ENCODE results near the gene HJURP.

The HJURP gene

DNA sequence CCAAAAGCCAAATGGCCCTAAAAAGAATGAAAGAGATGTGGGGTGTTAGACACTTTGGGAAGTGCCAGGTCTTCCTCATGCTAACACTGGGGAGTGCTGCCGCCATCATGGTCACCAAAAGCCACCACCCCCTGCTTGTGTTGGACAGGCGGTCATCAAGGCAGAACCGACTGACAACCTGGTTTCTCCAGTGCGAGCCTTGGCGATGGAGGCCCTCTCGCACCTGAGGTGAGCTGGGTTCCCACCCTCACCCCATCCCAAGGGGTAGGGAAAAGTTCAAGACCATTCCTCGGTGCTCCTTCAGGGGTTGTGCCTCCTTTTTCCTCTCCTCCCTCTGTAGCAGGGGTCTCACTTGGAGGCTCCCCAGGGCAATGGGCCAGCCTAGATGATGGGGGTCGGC, 42.6 kb downstream of the HJURP start:
- DNase-seq: no peak

DNA sequence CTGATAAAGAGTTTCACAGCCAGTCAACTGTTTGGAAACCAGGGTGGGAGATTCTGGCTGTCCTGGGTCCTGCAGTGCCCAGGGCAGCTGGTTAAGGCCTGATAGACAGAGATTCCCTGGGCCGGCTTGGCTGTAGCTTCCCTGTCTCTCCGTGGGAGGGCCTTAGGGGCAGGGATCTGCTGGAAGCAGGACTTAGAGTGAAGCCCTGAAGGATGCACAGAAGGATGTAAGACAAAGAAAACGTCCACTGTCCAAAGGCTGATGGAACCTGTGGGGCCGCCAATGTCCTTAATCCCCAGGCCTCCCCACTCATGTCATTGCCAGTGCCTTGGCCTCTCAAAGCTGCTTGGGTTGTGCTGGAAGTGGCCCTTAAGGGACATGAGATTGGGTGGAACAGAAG, 43.2 kb downstream of the HJURP start:
- no peak for DNase-seq

DNA sequence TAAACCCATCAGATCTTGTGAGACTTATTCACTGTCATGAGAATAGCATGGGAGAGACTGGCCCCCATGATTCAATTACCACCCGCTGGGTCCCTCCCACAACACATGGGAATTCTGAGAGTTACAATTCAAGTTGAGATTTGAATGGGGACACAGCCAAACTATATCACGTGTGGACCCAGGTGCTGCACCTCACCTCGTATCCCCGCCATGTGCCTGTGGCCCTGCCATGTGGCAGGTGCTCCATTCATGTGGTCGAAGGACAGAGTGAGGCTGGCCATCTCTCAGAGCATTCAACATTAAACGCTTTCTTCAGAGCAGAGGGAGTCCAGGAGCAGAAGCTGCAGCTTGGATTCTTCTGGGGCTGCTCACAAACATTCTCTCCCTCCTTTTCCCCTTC, 44.0 kb downstream of the HJURP start:
- no peak for DNase-seq

DNA sequence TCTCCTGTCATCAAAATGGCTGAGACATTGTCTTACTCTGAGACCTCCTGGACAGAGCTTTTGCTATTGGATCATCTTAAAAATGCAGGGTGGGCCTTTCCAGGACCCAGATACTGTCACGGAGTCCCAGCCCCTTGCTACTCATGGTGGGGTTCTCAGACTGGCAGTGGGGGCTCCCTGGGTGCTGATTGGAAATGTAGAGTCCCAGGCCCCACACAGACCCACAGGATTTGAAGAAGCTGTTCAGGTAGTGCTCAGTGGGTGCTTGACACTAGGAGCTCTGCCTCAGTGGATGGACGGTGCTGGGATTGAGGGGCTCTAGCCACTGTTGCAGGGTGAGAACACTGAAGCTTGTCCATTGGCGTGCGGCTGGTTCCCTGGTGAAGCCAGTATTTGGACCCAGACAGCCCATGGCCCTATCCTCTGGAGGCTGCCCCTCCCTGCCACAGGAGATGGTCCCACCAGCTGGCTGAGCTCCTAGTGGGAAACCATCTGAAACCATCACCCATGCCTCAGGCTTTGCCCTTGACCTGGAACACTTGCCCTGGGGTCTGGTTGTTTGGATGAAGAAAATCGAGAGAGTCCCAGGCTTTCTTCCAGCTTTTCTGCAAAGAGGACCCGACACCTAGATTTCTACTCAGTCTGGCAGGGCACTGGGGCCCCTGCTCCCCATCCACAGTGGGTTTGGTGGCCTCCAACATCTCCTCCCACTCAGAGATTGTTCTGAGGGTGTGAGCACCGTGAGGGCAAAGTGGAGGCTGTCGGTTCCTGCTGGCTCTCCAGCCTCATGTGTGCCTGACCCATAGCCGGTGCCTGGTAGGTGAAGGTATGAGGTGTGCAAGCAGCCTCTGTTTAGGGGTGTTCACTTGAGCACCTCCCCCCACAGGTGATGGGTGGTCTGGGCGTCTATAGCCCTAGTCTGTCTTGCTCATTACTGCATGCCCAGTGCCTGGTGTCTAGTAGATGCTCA, 46.1 kb downstream of the HJURP start:
- no peak for DNase-seq

DNA sequence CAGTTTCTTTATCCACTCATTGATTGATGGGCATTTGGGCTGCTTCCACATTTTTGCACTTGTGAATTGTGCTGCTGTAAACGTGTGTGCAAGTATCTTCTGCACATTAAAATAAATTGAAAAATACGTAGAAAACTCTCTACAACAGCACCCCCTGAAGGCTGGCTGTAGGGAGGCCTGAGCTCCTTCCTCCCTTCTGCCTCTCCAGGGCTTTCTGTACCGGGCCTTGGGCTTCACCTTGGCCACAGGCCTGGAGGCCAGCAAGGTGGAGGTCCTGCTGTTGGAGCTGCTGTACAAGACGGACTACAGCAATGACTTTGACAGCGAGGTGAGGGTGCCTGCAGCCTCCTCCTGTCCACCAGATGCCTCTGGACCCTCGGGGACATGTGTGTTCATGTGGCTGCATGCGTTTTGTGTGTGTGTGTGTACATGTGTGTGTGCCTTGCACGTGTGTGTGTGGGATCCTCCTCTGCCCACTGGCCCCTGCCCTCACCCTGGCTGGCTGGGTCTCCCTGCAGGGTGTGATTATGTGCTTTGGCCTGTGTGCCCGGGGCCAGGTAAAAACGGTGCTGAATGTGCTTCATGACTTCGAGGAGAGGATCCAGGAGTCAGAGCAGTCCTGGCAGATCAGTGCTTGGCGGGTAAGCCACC, 47.0 kb downstream of the HJURP start:
- DNase-seq: no peak

DNA sequence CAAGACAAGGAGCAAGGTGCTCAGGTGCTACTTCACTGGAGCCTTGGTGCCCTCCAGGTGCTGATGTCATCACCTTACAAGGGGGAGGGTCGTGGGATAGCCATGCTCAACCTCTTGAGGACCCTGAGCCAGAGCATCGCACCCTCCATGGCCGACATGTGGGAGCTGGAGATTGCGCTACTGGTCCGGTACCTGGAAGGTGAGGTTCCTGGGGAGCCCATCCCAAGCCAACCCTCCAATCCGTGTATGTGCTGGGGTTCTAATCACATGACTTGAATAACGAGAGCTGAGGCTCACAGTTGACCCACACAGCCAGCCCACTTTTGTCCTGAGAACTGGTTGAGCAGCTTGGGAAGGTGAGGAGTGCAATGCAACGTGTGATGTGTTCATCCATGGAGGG, 50.3 kb downstream of the HJURP start:
- DNase-seq: no peak

DNA sequence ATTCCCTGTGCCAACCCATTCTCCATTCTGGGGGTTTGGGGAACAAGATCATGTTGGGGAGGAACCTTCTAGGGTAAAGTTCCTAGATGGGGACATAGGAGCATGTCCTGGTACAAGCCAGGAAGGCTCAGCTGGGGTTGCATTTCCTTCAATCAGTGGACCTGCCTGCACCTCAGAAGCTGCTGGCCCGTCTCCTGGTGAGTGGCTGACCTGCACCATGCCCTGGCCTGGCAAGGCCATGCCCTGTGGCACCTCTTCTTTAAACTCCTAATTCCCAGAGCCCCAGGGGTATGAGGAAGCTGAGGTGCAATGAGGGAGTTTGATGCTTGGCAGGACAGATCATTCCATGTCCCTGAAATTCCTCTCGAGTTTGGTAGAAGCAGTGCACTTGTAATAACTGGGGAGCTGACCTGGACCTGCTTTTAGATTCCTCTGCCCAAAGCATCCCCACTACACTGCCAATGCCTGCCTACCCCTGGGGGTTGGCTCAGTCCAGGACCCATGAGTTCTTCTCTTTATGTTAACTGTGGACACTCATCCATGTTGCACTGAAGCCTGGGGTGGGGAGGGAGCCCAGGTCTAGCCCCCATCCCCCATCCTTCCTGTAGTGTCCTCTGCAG, 50.9 kb downstream of the HJURP start:
- no peak for DNase-seq

DNA sequence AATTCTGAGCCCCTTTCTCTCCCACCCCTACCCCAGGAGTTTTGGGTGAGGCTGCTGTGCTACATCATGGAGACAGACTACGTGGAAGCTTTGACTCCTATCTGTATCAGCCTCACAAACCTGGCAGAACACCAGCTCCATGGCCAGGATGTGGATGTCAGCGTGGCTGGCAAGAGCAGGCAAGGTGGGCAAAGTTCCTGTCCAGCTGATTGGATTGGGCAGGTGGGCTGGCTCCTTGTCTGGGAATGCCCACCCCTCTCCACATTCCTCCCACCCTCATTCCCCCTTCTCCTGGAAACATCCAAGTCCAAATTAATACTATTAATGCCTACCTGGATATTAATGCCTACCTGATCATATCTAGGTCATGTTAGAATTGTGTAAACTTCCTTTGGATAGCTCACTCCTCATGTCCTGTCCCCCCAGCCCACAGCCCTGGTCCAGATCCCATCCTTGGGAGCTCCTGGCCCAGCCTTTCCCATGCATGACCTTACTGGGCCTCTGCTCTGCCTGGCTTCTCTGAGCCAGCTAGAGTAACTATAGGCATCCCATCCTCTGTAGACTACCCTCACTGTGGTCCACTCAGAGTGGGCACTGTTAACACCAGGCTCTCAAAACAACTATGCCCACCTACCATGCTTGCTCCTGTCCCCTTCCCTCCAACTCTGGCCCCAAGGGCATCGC, 52.1 kb downstream of the HJURP start:
- DNase-seq: no peak

DNA sequence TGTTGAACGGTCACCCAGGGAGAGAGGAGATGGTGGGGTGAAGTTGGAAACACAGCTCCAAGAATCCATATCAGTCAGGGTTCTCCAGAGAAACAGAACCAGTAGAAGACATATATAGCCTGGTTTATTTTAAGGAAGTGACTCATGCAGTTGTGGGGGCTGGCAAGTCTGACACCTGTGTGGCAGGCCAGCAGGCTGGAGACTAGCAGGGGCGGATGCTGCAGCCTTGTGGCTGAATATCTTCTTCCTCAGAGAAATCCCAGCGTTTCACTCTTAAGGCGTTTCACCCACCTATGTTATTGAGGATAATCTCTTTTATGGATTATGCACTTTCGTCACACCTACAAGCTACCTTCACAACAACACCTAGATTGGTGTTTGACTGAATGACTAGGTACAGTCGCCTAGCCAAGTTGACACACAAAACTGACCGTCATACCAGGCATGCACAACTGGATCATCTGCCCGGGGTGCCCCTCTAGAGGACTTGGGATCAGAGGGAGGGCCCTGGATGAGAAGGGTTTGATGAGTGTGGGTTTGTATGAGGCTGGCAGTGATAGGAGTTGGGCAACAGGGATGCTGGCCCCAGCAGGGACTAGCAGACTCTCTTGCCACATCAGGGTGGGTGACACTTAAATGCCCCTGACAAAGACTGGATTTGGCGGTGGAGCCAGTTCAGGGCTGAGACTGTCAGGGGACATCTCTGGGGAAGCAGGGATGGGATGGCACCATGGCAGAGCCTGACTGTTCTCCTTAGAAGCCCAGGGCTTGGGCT, 52.8 kb downstream of the HJURP start:
- DNase-seq: no peak

DNA sequence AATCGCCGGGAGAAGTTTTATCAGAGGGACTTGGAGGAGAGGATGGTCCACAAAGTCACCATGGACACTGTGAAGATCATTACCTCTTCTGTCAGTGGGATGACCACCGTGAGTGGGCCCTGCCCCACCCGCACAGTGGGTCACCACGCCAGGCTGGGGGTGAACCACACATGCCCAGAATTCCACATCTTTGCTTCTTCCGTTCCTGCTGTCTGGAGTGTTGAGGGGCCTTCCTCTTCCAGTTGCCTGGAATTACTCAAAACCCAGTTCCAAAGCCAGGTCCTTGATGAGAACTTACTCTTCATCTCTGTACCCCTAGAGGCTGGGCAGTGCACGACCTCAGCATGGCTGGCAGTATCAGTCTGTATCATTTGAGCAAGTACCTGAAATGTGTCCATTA, 54.1 kb downstream of the HJURP start:
- DNase-seq: no peak

DNA sequence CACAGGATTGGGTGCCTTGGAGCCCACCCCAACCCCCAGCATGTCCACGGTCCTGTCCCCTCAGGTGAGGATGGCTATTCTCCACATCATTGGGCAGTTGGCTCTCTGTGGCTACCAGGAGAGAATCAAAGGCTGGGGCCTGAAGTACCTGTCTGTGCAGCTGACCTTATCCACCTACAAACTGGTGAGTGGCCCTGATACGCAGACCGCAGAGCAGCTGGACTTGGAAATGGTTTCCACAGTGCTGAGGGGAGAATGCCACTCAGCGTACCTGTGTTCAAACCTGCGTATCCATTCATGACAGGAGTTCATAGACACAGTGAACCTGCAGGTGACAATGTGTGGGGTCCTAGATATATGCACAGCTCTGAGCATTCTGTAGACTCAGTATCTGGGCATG, 54.6 kb downstream of the HJURP start:
- DNase-seq: no peak

DNA sequence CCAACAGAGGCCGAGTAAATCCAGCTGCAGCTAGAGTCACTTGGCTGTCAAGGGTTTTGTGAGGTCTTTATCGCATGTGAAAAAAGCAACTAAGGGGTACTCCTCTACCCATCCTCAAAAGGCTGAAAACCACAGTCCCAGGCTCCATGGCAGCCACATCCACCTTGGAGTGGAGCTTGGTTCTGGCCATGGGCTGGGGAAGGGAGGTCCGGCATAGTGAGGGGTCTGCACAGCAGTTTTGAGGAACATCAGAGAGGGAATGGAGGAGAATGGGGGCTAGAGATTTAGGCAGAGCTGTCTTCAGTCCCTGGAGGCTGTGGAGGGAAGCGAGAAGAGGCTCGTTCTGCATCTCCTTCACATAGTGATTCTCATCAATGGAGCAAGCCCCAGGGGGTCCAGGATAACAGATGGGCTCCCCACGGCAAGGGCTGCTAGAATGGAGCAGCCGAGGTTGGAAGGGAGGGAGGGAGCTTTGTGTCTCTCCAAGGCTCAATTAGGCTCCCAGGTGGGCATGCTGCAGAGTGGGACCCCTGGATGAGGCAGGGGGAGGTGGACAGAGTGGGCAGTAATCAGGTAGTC, 55.2 kb downstream of the HJURP start:
- no peak for DNase-seq

DNA sequence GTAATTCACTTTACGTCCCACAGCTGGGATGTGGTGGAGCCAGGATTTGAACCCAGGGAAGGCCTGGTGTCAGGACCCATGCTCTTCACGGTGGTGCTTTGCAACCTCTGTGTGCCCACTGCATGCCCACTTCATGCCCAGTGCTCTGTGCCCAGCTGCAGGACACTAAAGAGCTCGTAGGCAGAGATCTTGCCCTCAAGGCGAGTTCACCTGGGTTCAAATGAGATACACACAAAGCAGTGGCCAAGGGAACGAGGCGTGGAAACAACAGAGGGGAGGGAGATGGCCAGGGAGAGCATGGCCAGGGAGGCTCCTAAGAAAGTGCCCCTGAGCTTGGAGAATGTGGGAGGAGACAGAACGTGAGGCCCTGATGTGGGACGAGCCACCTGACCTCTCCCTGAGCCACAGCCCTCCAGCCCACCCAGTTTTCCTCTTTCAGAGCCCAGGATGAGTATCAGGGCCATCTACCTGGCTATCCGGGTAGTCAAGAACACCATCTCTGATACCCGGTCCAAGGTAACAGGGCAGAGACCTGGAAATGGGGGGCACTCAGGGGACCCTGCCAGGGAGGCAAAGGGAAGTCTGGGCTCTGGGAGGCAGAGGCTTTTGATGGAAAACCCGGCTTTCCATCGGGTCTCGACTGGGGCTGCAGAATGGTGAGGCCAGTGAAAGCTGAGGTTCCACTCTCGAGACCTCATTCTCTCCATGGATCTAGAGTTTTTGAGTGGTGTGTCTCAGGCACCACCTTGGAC, 55.8 kb downstream of the HJURP start:
- DNase-seq: no peak

DNA sequence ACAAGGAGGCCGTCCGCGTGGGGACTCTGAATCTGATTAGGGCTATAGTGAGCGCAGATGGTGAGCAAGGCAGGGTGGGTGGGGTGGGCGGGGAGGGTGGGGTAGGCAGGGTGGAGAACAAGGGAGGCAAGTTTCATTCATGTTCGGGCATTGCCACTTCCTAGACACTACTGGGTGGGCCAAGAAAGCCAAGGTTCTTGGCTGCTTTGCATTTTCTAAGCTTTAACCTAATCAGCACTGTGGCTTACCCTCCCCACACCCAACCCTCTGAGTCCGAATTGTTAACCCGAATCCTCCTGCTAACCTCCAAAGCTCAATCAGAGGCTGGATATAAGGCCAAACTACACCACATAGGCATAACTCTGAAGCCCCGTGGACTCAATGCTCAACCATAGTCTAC, 58.1 kb downstream of the HJURP start:
- DNase-seq: no peak

DNA sequence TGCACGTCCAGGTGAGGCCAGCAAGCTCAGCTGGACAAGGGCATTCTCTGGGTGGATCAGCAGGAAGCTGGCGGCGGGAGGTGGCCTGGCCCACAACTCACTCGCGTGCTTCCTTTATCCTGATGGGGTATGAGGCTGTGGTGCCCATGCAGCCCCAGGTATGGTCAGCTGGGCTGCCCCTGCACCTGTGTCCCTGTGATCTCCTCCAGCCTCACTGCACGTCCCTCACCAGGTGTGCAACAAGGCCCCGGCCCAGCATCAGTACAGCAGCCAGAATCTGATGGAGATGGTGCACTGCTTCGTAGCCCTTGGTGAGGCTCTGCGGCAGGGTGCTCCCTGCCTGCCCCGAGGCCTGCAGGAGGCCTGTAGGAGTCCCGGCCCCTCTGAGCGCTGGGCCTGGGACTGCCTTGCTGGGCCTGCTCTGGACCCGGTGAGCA, 58.6 kb downstream of the HJURP start:
- DNase-seq: no peak

DNA sequence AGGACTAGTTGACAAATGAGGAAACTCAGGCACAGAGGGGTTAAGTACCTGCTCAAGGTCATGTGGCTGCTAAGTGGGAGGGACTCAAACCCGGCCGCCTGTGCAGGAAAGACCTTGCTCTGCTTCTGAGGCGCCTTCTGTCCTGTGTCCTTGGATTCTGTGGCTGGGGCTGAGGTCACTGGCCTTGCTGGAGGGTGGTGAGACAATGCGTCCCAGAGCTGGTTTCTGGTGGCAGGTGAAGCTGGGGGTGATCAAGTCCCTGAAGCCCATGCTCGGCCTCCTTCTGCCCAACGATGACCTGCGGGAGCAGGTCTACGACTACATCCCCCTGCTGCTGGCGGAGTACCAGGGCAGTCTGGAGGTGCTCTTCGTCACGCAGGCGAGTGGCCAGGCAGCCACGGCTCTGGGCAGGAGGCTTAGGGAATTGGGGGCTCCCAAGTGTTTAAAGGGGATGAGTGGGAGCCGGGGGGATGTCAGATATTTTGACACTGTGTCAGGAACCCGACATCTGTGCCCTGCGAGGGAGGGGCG, 60.1 kb downstream of the HJURP start:
- no peak for DNase-seq

DNA sequence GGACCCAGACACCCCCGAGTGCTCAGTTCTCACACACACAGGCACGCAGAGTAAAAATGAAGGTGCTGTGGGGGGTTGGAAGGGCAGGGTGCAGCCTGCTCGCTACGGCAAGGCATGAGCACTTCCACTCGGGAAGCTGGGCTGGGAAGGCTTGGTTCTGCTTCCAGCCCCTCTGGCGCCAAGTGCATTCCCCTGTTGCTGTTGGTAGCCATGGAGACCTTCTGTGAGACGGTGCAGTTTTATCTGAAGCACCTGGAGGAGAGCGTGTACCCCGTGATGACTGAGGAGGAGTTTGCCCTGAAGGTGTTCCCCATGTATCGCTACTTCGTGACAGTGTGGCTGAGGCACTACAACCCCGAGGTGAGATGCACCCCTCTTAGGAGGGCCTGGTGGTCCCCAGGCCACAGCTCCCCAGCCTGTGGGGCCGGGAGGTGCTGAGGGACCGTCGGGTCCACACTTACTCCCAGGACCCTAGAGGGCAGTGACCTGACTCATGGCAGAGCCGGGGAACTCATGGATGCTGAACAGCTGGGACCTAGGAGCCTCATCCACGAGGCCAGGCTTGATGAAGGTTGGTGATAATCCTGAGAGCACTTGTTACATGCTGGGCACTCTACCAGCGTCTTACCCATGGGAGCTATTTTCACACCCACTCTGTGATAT, 60.7 kb downstream of the HJURP start:
- no peak for DNase-seq

DNA sequence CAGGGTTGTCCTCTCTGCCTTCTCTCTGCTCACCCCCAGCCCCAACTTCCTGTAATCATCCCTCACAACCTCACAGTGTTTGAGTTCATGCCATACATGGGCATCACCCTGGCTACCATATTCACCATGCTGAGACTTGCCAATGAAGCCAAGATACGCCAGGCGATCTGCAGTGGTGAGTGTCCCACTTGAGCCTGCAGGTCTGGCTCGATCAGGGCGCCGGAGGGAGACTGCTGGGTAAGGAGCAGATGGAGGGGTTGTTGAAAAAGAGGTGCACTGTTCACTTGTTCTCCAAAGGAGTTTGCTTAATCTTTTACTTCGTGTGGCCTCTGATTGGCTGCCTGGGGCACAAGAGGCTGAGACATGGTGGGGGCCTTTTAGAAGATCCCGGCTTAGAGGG, 61.6 kb downstream of the HJURP start:
- DNase-seq: no peak

DNA sequence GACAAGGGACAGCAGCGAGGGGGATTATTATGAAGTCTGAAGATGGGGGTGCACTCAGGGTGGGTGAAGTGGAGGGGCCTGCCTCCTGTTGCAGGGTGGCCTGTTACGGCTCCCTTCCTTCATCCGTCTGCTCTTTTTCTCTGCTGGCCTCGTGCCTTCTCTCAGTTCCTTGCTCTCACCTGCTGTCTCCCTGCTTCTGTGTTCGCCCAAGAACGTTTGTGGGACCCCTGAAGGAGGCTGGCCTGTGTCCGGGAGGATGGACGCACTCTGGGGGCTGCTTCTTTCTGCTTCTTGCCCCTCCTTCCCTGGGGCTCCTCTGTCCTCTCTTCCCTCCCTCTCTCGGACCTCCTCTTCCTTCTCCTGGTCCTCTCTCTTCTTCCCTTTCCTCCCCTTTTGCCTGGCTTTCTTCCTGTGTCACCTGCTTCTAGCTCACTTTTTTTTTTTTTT, 62.4 kb downstream of the HJURP start:
- no peak for DNase-seq

DNA sequence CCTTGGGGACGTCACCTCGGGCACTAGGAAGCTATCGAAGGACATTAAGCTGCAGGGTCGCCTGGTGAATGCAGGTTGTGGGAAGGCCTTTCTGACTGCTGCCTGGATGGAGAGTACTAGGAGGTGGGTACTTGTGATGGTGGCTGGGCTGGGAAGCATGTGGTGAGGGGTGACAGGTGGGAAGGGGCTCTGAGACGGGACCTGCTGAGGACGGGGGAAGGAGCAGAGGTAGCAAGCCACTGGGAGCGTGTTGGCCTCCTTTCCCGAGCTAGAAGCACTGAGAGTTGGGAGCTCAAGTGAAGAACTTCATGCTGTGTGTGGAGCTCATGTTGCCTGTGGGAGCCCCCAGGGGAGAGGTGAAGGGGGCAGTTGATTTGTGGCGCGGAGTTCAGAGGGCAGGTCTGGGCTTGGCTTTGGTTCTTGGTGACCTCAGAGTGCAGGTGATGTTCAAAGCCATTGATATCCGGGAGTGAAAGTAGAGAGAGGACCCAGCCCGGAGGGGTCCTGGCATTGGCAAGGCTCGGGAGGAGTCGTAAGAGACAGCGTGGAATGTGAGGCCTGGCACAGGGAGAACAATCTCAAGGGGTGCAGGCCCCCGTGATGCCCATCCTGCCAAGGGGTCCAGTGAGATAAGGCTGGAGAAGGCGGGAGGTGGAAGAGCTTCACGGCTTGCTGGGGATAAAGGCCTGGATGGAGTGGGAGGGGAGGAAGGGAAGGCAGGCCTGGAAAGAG, 63.0 kb downstream of the HJURP start:
- DNase-seq: no peak
